Neutrophil (primary cell): ENCODE data around the gene LOXL4.

ENCODE experiments used
- H3K27ac ChIP-seq: fragments of 200-600 bp; sonication (generic); 2 replicates; pipeline ENCODE4 v1.5.1; 2016; ENCODE audit warnings: mild to moderate bottlenecking, moderate library complexity
- H3K27me3 ChIP-seq: fragments of 200-600 bp; sonication (generic); 2 replicates; pipeline ENCODE4 v1.6.0; 2016; ENCODE audit warnings: mild to moderate bottlenecking
- H3K36me3 ChIP-seq: fragments of 200-600 bp; sonication (generic); 2 replicates; pipeline ENCODE4 v1.5.1; 2017
- H3K4me1 ChIP-seq, 2 experiments: fragments of 200-600 bp in 1 of 2; sonication (generic) in 1 of 2; 1 replicate in 1 of 2; 2 replicates in 1 of 2; pipeline versions ENCODE4 v1.5.1 to v1.6.1; 2013 to 2016; ENCODE audit warnings: low read depth in 1 of 2, low read length in 1 of 2, mild to moderate bottlenecking in 1 of 2, moderate library complexity in 1 of 2; ENCODE audit not compliant: control insufficient read depth in 1 of 2, insufficient read depth in 1 of 2
- H3K4me3 ChIP-seq, 2 experiments: fragments of 200-600 bp in 1 of 2; sonication (generic) in 1 of 2; 1 replicate in 1 of 2; 2 replicates in 1 of 2; pipeline ENCODE4 v1.5.1; 2013 to 2016; ENCODE audit warnings: low read depth in 1 of 2, low read length in 1 of 2, mild to moderate bottlenecking in 1 of 2, moderate library complexity in 1 of 2
- H3K9me3 ChIP-seq: fragments of 200-600 bp; sonication (generic); 2 replicates; pipeline ENCODE4 v1.5.1; 2016
- CTCF ChIP-seq: fragments of 200-600 bp; sonication (generic); IDR thresholded peaks from 2 replicates; pipeline ENCODE4 v1.5.1; 2016; ENCODE audit warnings: antibody characterized with exemption

LOXL4 gene

DNA sequence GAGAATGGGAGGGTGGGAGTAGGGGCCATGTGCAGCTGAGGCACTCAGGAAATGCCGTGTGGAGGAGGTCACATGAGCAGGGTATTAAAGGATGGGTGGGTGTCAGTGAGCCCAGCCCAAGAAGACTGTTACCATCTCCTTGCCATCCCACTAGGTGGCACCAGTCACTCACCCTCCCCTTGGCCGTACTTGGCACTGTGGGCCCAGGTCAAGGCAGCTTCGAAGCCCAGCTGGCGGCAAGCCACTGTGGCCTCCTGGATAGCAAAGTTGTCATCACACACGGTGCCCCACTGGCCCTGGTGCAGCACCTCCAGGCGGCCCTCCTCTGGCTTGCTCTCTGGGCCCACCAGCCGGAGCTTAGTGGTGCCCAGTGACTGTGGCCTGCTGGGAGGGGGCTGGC, 5.4 kb downstream of the LOXL4 start:
- no peak for TF ChIP-seq CTCF
- Histone ChIP-seq H3K4me1 (peaks cover 26 to 34% of the 10 kb centered on the region in 2 experiments), H3K4me3 (no peak overlapping the region), H3K27ac (no peak overlapping the region), H3K9me3 (no peaks in the 10 kb centered on the region), H3K36me3 (no peaks in the 10 kb centered on the region), H3K27me3 (peaks cover 34% of the 10 kb centered on the region)

GRCh38 chr10:98261436-98262277, 6.3 kb downstream of the LOXL4 start:
- H3K4me1 ChIP-seq = peaks cover 26 to 30% of the 10 kb centered on the region in 2 experiments
- H3K27me3 ChIP-seq = peaks cover 25% of the 10 kb centered on the region
- H3K4me3 ChIP-seq = no peak overlapping the region
- TF ChIP-seq CTCF = no peak
- H3K9me3 ChIP-seq = no peaks in the 10 kb centered on the region
- H3K27ac ChIP-seq = no peak overlapping the region
- no peaks in the 10 kb centered on the region for H3K36me3 ChIP-seq

- H3K36me3 ChIP-seq = peaks cover 2% of the 10 kb centered on the region
- H3K27ac ChIP-seq = no peak overlapping the region
These were observed 7.2 kb downstream of the LOXL4 start for GRCh38 chr10:98260752-98261151.

DNA sequence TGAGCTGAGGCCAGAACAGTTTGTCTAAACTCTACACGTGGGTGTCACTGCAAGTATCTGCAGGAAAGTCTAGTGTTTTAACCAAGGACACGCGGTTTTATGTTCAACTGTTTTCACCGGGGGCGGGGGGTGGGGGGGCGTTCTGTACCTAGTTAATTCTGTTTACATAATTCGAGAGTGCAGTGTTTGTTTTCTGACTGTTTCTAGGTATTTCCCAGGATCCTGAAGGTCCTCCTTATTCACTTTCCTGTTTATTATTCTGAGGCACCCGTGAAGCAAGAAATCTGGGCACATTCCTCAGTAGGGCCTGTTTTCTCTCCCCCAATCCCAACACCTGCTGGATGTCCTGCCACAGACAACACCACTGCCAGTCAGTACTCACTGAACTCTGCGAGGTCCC, 7.6 kb downstream of the LOXL4 start:
- Histone ChIP-seq H3K36me3 (peaks cover 5% of the 10 kb centered on the region), H3K4me1 (peaks cover 26 to 30% of the 10 kb centered on the region in 2 experiments), H3K4me3 (no peak overlapping the region), H3K9me3 (no peaks in the 10 kb centered on the region), H3K27me3 (peaks cover 12% of the 10 kb centered on the region), H3K27ac (peak overlapping the region; percentile 19)
- TF ChIP-seq CTCF = no peak

More at GRCh38 chr10:98260752-98261151, 7.2 kb downstream of the LOXL4 start:
- Histone ChIP-seq H3K4me1 (peaks cover 26 to 30% of the 10 kb centered on the region in 2 experiments), H3K27me3 (peaks cover 16% of the 10 kb centered on the region), H3K4me3 (no peak overlapping the region), H3K9me3 (no peaks in the 10 kb centered on the region)
- TF ChIP-seq CTCF = no peak

DNA sequence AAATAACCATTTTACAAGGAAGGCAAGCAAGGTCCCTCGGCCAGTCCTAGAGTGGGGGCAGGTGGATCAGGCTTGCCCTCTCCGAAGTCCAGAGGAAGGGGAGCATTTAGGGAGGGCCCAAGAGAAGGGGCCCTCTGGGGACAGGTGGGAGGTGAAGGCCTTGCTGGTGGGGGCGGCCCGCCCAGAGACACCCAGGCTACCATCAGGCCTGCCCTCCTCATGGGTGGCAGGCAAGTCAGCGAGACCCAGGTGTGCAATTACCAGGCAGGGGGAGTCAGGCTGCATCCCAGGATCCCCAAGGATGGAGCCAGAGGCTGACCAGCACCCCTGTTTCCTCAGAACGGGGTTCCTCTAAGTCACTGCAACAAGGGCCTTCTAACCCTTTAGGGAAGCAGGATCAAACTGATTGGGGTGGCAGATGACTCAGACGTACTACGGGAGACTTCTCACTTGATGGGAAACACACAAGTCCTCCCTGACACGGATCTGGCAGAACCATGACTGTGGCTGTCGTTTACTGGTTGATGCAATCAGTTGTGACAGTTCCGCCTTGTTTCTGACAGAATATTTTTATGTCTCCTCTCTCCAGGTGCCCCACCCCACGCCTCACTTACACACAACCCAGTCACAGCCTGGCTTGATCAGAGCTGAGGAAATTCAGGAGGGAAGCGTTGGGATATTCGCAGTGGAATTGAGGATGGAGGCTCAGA, 8.2 kb downstream of the LOXL4 start:
- H3K27me3 ChIP-seq = peaks cover 9% of the 10 kb centered on the region
- no peak overlapping the region for H3K4me3 ChIP-seq
- TF ChIP-seq CTCF = no peak
- H3K9me3 ChIP-seq = no peaks in the 10 kb centered on the region
- H3K27ac ChIP-seq = peak overlapping the region; percentile 19
- peaks cover 26 to 30% of the 10 kb centered on the region in 2 experiments for H3K4me1 ChIP-seq
- H3K36me3 ChIP-seq = peaks cover 5% of the 10 kb centered on the region
